Neuronal stem cell (in vitro differentiated cells): Measurements from ENCODE around the gene NLRC4.
"Not testable (repeated sequence)": the region's sequence is repeated elsewhere in the genome, so short reads cannot be mapped to it uniquely, and the experiment has no call there.

ENCODE experiments used
- DNase-seq: peaks from one replicate; pipeline ENCODE4 v3.0.0-alpha.2; 2013; ENCODE audit warnings: low spot score
- H2AFZ ChIP-seq: one replicate; pipeline ENCODE4 v1.6.1; 2013; ENCODE audit warnings: mild to moderate bottlenecking, low read length, inconsistent platforms
- H2AK5ac ChIP-seq: 2 replicates; pipeline ENCODE4 v1.6.1; 2013; ENCODE audit warnings: low read depth, mild to moderate bottlenecking, inconsistent platforms, low read length, moderate library complexity, mixed read lengths
- H2BK120ac ChIP-seq: 2 replicates; pipeline ENCODE4 v1.6.1; 2013; ENCODE audit warnings: low read depth, mild to moderate bottlenecking, inconsistent platforms, low read length, moderate library complexity, mixed read lengths
- H2BK12ac ChIP-seq: one replicate; pipeline ENCODE4 v1.6.1; 2013; ENCODE audit warnings: low read length, inconsistent platforms
- H2BK15ac ChIP-seq: 2 replicates; pipeline ENCODE4 v1.6.1; 2013; ENCODE audit warnings: mild to moderate bottlenecking, low read length, inconsistent platforms, mixed read lengths
- H2BK5ac ChIP-seq: one replicate; pipeline ENCODE4 v1.6.1; 2013; ENCODE audit warnings: inconsistent platforms, mild to moderate bottlenecking, low read length, moderate library complexity
- H3K14ac ChIP-seq: one replicate; pipeline ENCODE4 v1.6.1; 2013; ENCODE audit warnings: low read length, inconsistent platforms
- H3K18ac ChIP-seq: 2 replicates; pipeline ENCODE4 v1.6.1; 2013; ENCODE audit warnings: low read length, inconsistent platforms
- H3K23ac ChIP-seq: 2 replicates; pipeline ENCODE4 v1.6.1; 2013; ENCODE audit warnings: low read depth, mild to moderate bottlenecking, mixed read lengths, low read length, inconsistent platforms; ENCODE audit not compliant: poor library complexity
- H3K27ac ChIP-seq: replicated peaks from 3 replicates; pipeline ENCODE4 v1.5.1; 2013; ENCODE audit warnings: low read length, inconsistent platforms
- H3K27me3 ChIP-seq, 3 experiments: 2 replicates each; pipeline ENCODE4 v1.6.1; 2013; ENCODE audit warnings: low read length in 3 of 3, mild to moderate bottlenecking in 2 of 3, inconsistent platforms in 1 of 3, low read depth in 1 of 3, mixed read lengths in 1 of 3, moderate library complexity in 1 of 3; ENCODE audit not compliant: control insufficient read depth in 3 of 3, insufficient read depth in 3 of 3
- H3K36me3 ChIP-seq, 2 donors: replicated peaks in 1 of 2; 2 replicates each; pipeline ENCODE4 v1.6.1; 2013; ENCODE audit warnings: low read length in 2 of 2; ENCODE audit not compliant: control insufficient read depth in 2 of 2, insufficient read depth in 2 of 2
- H3K4ac ChIP-seq: 2 replicates; pipeline ENCODE4 v1.6.1; 2013; ENCODE audit warnings: inconsistent platforms, mild to moderate bottlenecking, low read length, moderate library complexity
- H3K4me1 ChIP-seq, 2 donors: 1 replicate in 1 of 2; 2 replicates in 1 of 2; pipeline ENCODE4 v1.6.1; 2013; ENCODE audit warnings: low read length in 2 of 2, low read depth in 1 of 2; ENCODE audit not compliant: control insufficient read depth in 2 of 2, insufficient read depth in 1 of 2
- H3K4me2 ChIP-seq: one replicate; pipeline ENCODE4 v1.6.1; 2013; ENCODE audit warnings: mild to moderate bottlenecking, low read length, inconsistent platforms; ENCODE audit not compliant: insufficient read depth, poor library complexity, severe bottlenecking
- H3K4me3 ChIP-seq, 2 donors: 2 replicates each; pipeline ENCODE4 v1.5.1; 2013; ENCODE audit warnings: low read length in 2 of 2, mild to moderate bottlenecking in 2 of 2, inconsistent platforms in 1 of 2, moderate library complexity in 1 of 2
- H3K79me1 ChIP-seq: one replicate; pipeline ENCODE4 v1.6.1; 2013; ENCODE audit warnings: low read depth, mild to moderate bottlenecking, inconsistent platforms, low read length, moderate library complexity
- H3K9ac ChIP-seq: one replicate; pipeline ENCODE4 v1.6.1; 2013; ENCODE audit warnings: mild to moderate bottlenecking, low read depth, low read length, inconsistent platforms; ENCODE audit not compliant: poor library complexity
- H3K9me3 ChIP-seq, 2 donors: replicated peaks in 1 of 2; 2 replicates each; pipeline versions ENCODE3 to v1.6.1; 2013; ENCODE audit warnings: low read length in 2 of 2, mild to moderate bottlenecking in 2 of 2, inconsistent platforms in 1 of 2, low read depth in 1 of 2, mixed read lengths in 1 of 2, moderate library complexity in 1 of 2; ENCODE audit not compliant: control insufficient read depth in 2 of 2, insufficient read depth in 1 of 2
- H4K8ac ChIP-seq: one replicate; pipeline ENCODE4 v1.6.1; 2013; ENCODE audit warnings: low read depth, mild to moderate bottlenecking, inconsistent platforms, low read length, moderate library complexity
- H4K91ac ChIP-seq: one replicate; pipeline ENCODE4 v1.6.1; 2013; ENCODE audit warnings: low read length, low read depth, mild to moderate bottlenecking, inconsistent platforms; ENCODE audit not compliant: poor library complexity
- WGBS, 2 donors: extraction: QIAGEN DNeasy Blood & Tissue Kit; methylation state at CpG; one replicate each; pipeline ENCODE4 v1.1.7; 2013; ENCODE audit warnings: missing lambda C conversion rate in 2 of 2, mixed read lengths in 1 of 2; ENCODE audit not compliant: insufficient read length in 2 of 2, insufficient replicate concordance in 1 of 2; ENCODE audit errors: extremely low coverage in 2 of 2; 5-methylcytosine and 5-hydroxymethylcytosine counted together

Gene NLRC4

DNA sequence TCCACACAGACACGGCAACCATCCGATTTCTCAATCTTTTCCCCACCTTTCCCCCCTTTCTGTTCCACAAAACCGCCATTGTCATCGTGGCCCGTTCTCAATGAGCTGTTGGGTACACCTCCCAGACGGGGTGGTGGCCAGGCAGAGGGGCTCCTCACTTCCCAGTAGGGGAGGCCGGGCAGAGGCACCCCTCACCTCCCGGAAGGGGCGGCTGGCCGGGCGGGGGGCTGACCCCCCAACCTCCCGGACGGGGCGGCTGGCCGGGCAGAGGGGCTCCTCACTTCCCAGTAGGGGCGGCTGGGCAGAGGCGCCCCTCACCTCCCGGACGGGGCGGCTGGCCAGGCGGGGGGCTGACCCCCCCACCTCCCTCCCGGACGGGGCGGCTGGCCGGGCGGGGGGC lies 28.8 kb upstream of the NLRC4 start:
- not testable (repeated sequence) for H2BK120ac ChIP-seq, H2BK15ac ChIP-seq, DNase-seq, H3K27ac ChIP-seq, H4K91ac ChIP-seq, H2AFZ ChIP-seq, H3K23ac ChIP-seq, H2AK5ac ChIP-seq, H3K79me1 ChIP-seq, H3K14ac ChIP-seq, H3K4ac ChIP-seq, H3K9ac ChIP-seq, H3K4me1 ChIP-seq, H3K4me3 ChIP-seq, H3K18ac ChIP-seq, H3K27me3 ChIP-seq, H4K8ac ChIP-seq, H3K9me3 ChIP-seq, H2BK12ac ChIP-seq, H3K4me2 ChIP-seq, H2BK5ac ChIP-seq
- no CpG with 5 or more reads among the region's 26 CpGs for WGBS, 2 donors
- peaks cover 0 to 57% of the 10 kb centered on the region in 2 donors for H3K36me3 ChIP-seq

GRCh38 chr2:32291746-32292145 lies 27.1 kb upstream of the NLRC4 start:
- Histone ChIP-seq H2BK5ac (no peak overlapping the region), H3K4ac (no peak overlapping the region), H4K8ac (no peak overlapping the region), H2AK5ac (no peak overlapping the region), H3K4me1 (no peaks in the 10 kb centered on the region), H4K91ac (no peak overlapping the region), H3K9ac (no peak overlapping the region), H3K27me3 (no peaks in the 10 kb centered on the region), H3K4me3 (no peak overlapping the region), H2BK15ac (no peak overlapping the region), H3K18ac (no peak overlapping the region), H3K27ac (no peak overlapping the region), H3K36me3 (peaks cover 0 to 47% of the 10 kb centered on the region in 2 donors), H2BK12ac (no peak overlapping the region), H3K9me3 (peaks cover 0 to 3% of the 10 kb centered on the region in 2 donors), H3K79me1 (no peaks in the 10 kb centered on the region), H2AFZ (no peak overlapping the region), H3K23ac (no peak overlapping the region), H3K14ac (no peak overlapping the region), H3K4me2 (no peak overlapping the region), H2BK120ac (no peak overlapping the region)
- WGBS, 2 donors = no CpG with 5 or more reads among the region's 2 CpGs
- no peak for DNase-seq

DNA sequence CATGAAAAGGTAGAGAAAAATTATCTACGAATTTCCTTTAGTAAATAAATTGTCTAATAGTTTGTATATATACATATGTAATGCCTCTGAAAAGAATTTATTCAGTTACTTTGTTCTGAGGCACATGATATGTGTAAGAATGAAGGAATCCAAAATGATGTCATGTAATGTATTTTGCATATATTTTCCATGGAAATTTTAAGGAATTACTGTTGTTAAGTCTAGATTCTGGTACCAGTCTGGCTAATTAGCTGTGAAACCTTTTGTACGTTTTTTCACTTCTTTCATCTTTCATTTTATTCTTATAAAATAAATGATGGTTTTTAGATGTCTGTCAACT lies 25.3 kb upstream of the NLRC4 start:
- no peak overlapping the region for H2AFZ ChIP-seq
- H2BK120ac ChIP-seq = no peak overlapping the region
- no peak overlapping the region for H3K4me3 ChIP-seq
- H2AK5ac ChIP-seq = no peak overlapping the region
- no CpG with 5 or more reads among the region's 2 CpGs for WGBS, 2 donors
- H2BK12ac ChIP-seq = no peak overlapping the region
- H3K9me3 ChIP-seq = peaks cover 0 to under 1% of the 10 kb centered on the region in 2 donors
- no peak overlapping the region for H3K14ac ChIP-seq
- no peak overlapping the region for H3K4ac ChIP-seq
- H3K27ac ChIP-seq = no peak overlapping the region
- no peak overlapping the region for H2BK5ac ChIP-seq
- H4K91ac ChIP-seq = no peak overlapping the region
- no peaks in the 10 kb centered on the region for H3K79me1 ChIP-seq
- H3K23ac ChIP-seq = no peak overlapping the region
- no peak overlapping the region for H3K9ac ChIP-seq
- H2BK15ac ChIP-seq = no peak overlapping the region
- H4K8ac ChIP-seq = no peak overlapping the region
- DNase-seq = no peak
- no peak overlapping the region for H3K18ac ChIP-seq
- no peaks in the 10 kb centered on the region for H3K27me3 ChIP-seq
- no peaks in the 10 kb centered on the region for H3K4me1 ChIP-seq
- peaks cover 0 to 38% of the 10 kb centered on the region in 2 donors for H3K36me3 ChIP-seq
- no peak overlapping the region for H3K4me2 ChIP-seq

GRCh38 chr2:32289165-32289999 lies 24.7 kb upstream of the NLRC4 start:
- Histone ChIP-seq H3K79me1 (no peaks in the 10 kb centered on the region), H3K4ac (no peak overlapping the region), H2BK15ac (no peak overlapping the region), H3K27ac (no peak overlapping the region), H2BK5ac (no peak overlapping the region), H3K14ac (no peak overlapping the region), H3K23ac (no peak overlapping the region), H2AFZ (no peak overlapping the region), H3K4me3 (no peak overlapping the region), H3K9ac (no peak overlapping the region), H3K27me3 (no peaks in the 10 kb centered on the region), H4K91ac (no peak overlapping the region), H2AK5ac (no peak overlapping the region), H3K4me2 (no peak overlapping the region), H3K18ac (no peak overlapping the region), H3K36me3 (peaks cover 0 to 43% of the 10 kb centered on the region in 2 donors), H4K8ac (no peak overlapping the region), H2BK120ac (no peak overlapping the region), H3K4me1 (no peaks in the 10 kb centered on the region), H3K9me3 (no peaks in the 10 kb centered on the region), H2BK12ac (no peak overlapping the region)
- DNase-seq = no peak
- WGBS, 2 donors = no CpG with 5 or more reads among the region's 4 CpGs
